ENCODE data around the gene GUCY2D. TPM values are rescaled to one million over a fixed set of nuclear protein-coding genes. Genes with fewer than 3 reads are reported as not detected.
A peak's percentile ranks its signal among the peaks of the same experiment; 100 is the strongest.

GUCY2D gene
- total RNA-seq, 6 donors from 2014 or later = 2.6 to 5.0 (median 3.8) TPM; not detected in 3

DNA sequence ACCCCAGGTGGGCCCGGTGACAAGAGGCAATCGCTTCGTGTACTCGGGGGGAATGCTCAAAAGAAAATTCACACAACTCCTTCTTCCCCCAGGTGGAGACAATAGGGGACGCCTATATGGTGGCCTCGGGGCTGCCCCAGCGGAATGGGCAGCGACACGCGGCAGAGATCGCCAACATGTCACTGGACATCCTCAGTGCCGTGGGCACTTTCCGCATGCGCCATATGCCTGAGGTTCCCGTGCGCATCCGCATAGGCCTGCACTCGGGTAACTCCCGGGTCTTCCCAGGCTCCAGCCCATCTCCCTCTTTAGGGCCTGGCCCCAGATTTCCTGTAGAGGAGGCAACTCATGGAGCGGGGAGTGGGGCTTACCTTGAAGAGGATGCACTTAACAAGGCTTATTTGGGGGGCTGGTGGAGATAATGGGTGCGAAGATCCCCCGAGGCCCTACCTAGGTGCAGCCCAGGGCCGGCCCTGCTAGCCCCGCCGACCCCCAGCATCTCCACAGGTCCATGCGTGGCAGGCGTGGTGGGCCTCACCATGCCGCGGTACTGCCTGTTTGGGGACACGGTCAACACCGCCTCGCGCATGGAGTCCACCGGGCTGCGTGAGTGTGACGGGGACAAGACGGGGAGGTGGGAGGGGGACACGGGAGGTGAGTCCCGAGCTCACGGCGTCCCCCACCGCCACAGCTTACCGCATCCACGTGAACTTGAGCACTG is 13.0 kb downstream of the GUCY2D start:
- peaks cover 15 to 47% (median 40%) of the 10 kb centered on the region in 4 donors for H3K4me1 ChIP-seq
- peak overlapping the region in 3 of 4 donors; percentile 41 to 55 (median 52) for H3K4me3 ChIP-seq
- peak in 1 of 2 donors; percentile 77 for DNase-seq
- ATAC-seq (ENCODE audit: low FRiP score in 2 of 2) = no peak
- H3K9me3 ChIP-seq = no peaks in the 10 kb centered on the region
- H3K36me3 ChIP-seq = no peaks in the 10 kb centered on the region
- TF ChIP-seq, protein P1, sequence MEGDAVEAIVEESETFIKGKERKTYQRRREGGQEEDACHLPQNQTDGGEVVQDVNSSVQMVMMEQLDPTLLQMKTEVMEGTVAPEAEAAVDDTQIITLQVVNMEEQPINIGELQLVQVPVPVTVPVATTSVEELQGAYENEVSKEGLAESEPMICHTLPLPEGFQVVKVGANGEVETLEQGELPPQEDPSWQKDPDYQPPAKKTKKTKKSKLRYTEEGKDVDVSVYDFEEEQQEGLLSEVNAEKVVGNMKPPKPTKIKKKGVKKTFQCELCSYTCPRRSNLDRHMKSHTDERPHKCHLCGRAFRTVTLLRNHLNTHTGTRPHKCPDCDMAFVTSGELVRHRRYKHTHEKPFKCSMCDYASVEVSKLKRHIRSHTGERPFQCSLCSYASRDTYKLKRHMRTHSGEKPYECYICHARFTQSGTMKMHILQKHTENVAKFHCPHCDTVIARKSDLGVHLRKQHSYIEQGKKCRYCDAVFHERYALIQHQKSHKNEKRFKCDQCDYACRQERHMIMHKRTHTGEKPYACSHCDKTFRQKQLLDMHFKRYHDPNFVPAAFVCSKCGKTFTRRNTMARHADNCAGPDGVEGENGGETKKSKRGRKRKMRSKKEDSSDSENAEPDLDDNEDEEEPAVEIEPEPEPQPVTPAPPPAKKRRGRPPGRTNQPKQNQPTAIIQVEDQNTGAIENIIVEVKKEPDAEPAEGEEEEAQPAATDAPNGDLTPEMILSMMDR (IDR thresholded peaks at IDR 0.05) = no peak
- TF ChIP-seq POLR2A (IDR thresholded peaks at IDR 0.05) (no peak), EP300 (IDR thresholded peaks at IDR 0.05) (no peak), POLR2AphosphoS5 (IDR thresholded peaks at IDR 0.05) (no peak)
- peaks cover 0 to 11% (median 5%) of the 10 kb centered on the region in 4 donors for H3K27me3 ChIP-seq
- WGBS, 2 donors = 70 to 76% methylated on average over 32 to 44 of the region's 44 CpGs
- H3K27ac ChIP-seq = peak overlapping the region in 1 of 4 donors; percentile 88

DNA sequence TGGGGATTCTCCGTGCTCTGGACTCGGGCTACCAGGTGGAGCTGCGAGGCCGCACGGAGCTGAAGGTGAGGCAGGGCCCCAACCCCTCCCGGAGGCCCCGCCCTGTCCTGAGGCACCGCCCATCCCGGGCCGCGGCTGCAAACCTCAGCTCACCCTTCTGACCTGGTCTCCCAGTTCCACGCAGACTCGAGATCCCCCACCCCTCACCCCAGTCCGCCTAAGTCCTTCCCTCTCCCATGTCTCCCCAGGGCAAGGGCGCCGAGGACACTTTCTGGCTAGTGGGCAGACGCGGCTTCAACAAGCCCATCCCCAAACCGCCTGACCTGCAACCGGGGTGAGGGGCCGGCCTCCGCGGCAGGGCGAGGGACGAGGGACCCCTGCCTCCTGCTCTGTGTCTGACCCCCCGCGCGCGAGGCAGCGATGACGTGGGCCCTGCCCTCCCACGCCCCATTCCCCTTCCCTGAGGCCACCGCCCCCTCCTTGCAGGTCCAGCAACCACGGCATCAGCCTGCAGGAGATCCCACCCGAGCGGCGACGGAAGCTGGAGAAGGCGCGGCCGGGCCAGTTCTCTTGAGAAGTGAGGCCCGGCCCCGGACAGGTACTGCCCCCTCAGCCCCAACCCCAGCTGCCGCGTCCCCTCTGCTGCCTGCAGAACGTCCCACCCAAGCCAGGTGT is 13.7 kb downstream of the GUCY2D start:
- H3K4me1 ChIP-seq = peaks cover 15 to 52% (median 41%) of the 10 kb centered on the region in 4 donors
- TF ChIP-seq POLR2A (IDR thresholded peaks at IDR 0.05) (peak in 1 of 4 donors; percentile 45), POLR2AphosphoS5 (IDR thresholded peaks at IDR 0.05) (no peak), EP300 (IDR thresholded peaks at IDR 0.05) (no peak)
- no peaks in the 10 kb centered on the region for H3K9me3 ChIP-seq
- peaks cover 0 to 11% (median 5%) of the 10 kb centered on the region in 4 donors for H3K27me3 ChIP-seq
- no peaks in the 10 kb centered on the region for H3K36me3 ChIP-seq
- DNase-seq (peak; percentile 81 to 90), ATAC-seq (ENCODE audit: low FRiP score in 2 of 2) (peak; percentile 33 to 59)
- peak overlapping the region; percentile 13 to 55 (median 46) for H3K4me3 ChIP-seq
- peak overlapping the region in 3 of 4 donors; percentile 14 to 88 (median 83) for H3K27ac ChIP-seq
- 1 to 4% methylated on average over 6 to 38 of the region's 46 CpGs for WGBS, 2 donors

DNA sequence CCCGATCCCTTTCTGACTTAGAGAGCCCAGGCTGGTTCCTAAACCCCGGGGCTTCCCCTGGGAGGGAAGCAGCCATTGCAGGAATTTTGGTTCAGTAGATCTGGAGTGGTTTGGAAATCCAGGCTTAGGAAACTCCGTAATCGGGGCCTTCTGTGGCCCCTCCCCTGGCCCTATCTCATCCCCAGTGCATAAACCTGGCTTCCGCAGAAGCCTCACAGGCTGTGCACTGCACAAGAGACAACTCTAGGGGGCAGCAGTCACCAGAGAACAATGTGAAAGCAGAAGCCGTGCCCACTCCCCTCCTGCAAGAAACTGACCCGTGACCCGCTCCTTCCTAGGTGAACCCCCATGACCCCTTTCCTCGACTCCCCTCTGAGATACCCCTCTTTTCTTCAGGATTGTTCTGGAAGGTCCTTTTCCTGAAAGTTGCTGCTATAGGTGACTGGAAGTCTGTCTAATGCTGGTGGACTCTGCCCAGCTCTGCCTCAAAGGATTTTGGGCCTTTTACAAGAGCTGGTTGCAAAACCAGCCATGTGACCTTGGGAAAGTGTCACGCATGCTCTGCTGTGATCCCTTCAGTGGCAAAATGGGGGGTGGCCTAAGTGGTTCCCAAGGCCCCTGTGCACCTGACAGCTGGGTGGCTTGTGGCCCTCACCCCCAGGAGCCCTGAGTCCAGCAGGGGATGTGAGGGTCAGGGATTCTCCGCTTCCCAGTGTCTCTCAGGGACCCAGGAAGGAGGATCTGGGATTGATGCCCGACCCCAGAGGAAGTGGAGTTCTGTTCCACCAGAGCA is 14.4 kb downstream of the GUCY2D start:
- Histone ChIP-seq H3K27me3 (peaks cover 0 to 11% (median 5%) of the 10 kb centered on the region in 4 donors), H3K9me3 (no peaks in the 10 kb centered on the region), H3K27ac (peak overlapping the region; percentile 70 to 88 (median 80)), H3K4me1 (peaks cover 15 to 52% (median 41%) of the 10 kb centered on the region in 4 donors), H3K36me3 (no peaks in the 10 kb centered on the region), H3K4me3 (peak overlapping the region in 3 of 4 donors; percentile 41 to 55 (median 52))
- ATAC-seq (ENCODE audit: low FRiP score in 2 of 2) (peak; percentile 83 to 92), DNase-seq (peak; percentile 20 to 90)
- TF ChIP-seq, protein P1 (IDR thresholded peaks at IDR 0.05) = peak; percentile 63 to 89 (median 78)
- TF ChIP-seq EP300 (IDR thresholded peaks at IDR 0.05) (no peak), POLR2A (IDR thresholded peaks at IDR 0.05) (peak in 1 of 4 donors; percentile 46), POLR2AphosphoS5 (IDR thresholded peaks at IDR 0.05) (peak in 1 of 2 donors; percentile 15)
- WGBS, 2 donors = 19 to 29% methylated on average over 5 to 12 of the region's 12 CpGs

DNA sequence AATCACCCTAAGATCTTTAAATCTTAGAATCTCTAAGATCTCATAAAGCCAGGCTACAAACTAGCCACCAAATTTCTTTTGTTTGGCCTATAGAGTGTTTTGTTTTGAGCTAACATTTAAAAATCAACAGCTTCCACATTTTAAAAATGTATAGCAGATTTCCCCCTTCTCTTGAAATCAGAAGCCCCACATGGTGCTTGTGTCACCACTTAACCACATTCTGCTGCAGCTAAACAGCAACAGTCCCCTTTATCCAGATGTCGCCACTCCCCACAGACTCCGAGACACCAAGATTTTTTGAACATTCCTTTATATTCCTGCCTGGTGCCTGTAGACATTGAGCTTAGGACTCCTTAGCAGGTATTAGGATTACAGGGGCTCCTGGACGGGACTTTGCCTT is 16.0 kb downstream of the GUCY2D start:
- WGBS, 2 donors = 59 to 73% methylated on average over 3 of the region's 3 CpGs
- TF ChIP-seq POLR2A (IDR thresholded peaks at IDR 0.05) (peak in 1 of 4 donors; percentile 14), POLR2AphosphoS5 (IDR thresholded peaks at IDR 0.05) (no peak)
- Histone ChIP-seq H3K27me3 (peaks cover 0 to 11% (median 5%) of the 10 kb centered on the region in 4 donors), H3K27ac (peak overlapping the region in 3 of 4 donors; percentile 44 to 88 (median 83)), H3K4me3 (no peak overlapping the region), H3K36me3 (no peaks in the 10 kb centered on the region), H3K4me1 (peaks cover 15 to 59% (median 41%) of the 10 kb centered on the region in 4 donors), H3K9me3 (no peaks in the 10 kb centered on the region)
- DNase-seq (no peak), ATAC-seq (ENCODE audit: low FRiP score in 2 of 2) (no peak)

DNA sequence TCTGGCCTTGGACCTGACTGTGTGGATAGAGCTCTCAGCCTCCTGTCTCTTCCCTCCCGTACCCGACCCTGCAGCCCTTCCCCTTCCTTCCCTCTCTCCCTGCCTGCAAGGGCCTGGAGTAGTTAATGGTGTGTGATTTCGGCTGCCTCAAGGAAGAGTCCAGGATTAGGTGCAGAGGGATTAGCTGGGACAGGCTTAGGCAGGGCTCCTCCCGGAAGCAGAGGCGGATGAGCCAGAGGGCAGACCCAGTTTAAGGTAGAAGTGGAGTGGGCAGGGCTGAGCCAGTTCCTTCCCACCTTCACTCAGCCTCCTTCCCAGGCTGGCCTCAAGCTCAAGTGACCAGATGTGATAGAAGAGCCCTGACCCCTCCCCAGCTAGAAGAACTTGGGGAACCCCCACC is 16.8 kb downstream of the GUCY2D start:
- peaks cover 0 to 11% (median 5%) of the 10 kb centered on the region in 4 donors for H3K27me3 ChIP-seq
- ATAC-seq (ENCODE audit: low FRiP score in 2 of 2) (no peak), DNase-seq (peak in 1 of 2 donors; percentile 42)
- H3K36me3 ChIP-seq = no peaks in the 10 kb centered on the region
- TF ChIP-seq EP300 (IDR thresholded peaks at IDR 0.05) (no peak), POLR2AphosphoS5 (IDR thresholded peaks at IDR 0.05) (no peak), POLR2A (IDR thresholded peaks at IDR 0.05) (no peak)
- TF ChIP-seq, protein P1 (IDR thresholded peaks at IDR 0.05) = no peak
- H3K27ac ChIP-seq = peak overlapping the region in 2 of 4 donors; percentile 55 to 88
- no peak overlapping the region for H3K4me3 ChIP-seq
- no peaks in the 10 kb centered on the region for H3K9me3 ChIP-seq
- 48 to 60% methylated on average over 5 of the region's 5 CpGs for WGBS, 2 donors
- H3K4me1 ChIP-seq = peaks cover 15 to 64% (median 43%) of the 10 kb centered on the region in 4 donors

All from upper lobe of left lung (tissue), 6 donors.